HCT116 (cell line): ENCODE data around the gene RND3. TPM values are rescaled to one million over a fixed set of nuclear protein-coding genes. Genes with fewer than 3 reads are reported as not detected.

Experiments used
- ATAC-seq: fragments of 200-7000 bp; cut with Tn5 transposase; 2 replicates; pipeline ENCODE4 v1.9.1; 2020; ENCODE audit warnings: mild to moderate bottlenecking, moderate library complexity
- BruUV-seq: library from RNA; stranded (reverse); fragments of 400-500 nt; replicated peaks from 2 replicates; lab custom pipeline; 2021; lab: Mats Ljungman, UMichigan
- CTCF ChIA-PET: fragments of 300-600 bp; sonication (Branson Sonifier 250); formaldehyde crosslinking; loops from one replicate; lab custom pipeline; 2021; ENCODE audit warnings: antibody characterized with exemption; lab: Charles Lee
- POLR2A ChIA-PET: fragments of 300-600, 350-600 bp; sonication (Branson Sonifier 250); formaldehyde crosslinking; loops from one replicate; lab custom pipeline; 2021; ENCODE audit warnings: antibody characterized with exemption; lab: Charles Lee
- RAD21 ChIA-PET, 2 experiments: fragments of 300-600 bp; sonication (Branson Sonifier 250); formaldehyde crosslinking; loops; one replicate each; lab custom pipeline; 2023; ENCODE audit warnings: low total read pairs in 2 of 2; ENCODE audit not compliant: uncharacterized antibody in 2 of 2, unreplicated experiment in 2 of 2, low non-redundant PET in 1 of 2; lab: Charles Lee
- DNase-seq: peaks from one replicate; pipeline ENCODE4 v3.0.0-alpha.2; 2010; ENCODE audit warnings: low read depth, low spot score
- H2AFZ ChIP-seq: fragments of 200-600 bp; shearing (Covaris generic), sonication (generic); 2 replicates; pipeline ENCODE4 v1.6.1; 2017; ENCODE audit warnings: low read depth, mixed run types, mixed read lengths, antibody characterized with exemption, low read length; ENCODE audit not compliant: poor library complexity, severe bottlenecking
- H3K27ac ChIP-seq: 2 replicates; pipeline ENCODE4 v1.5.1; 2012; ENCODE audit warnings: low read depth, low read length
- H3K27me3 ChIP-seq: fragments of 200-600 bp; sonication (generic); 2 replicates; pipeline ENCODE4 v1.6.1; 2016; ENCODE audit warnings: mixed run types, low read length, mixed read lengths; ENCODE audit not compliant: insufficient read depth
- H3K36me3 ChIP-seq, 2 experiments: fragments of 200-500 bp in 1 of 2; fragments of 200-600 bp in 1 of 2; sonication (Bioruptor generic) in 1 of 2; sonication (generic) in 1 of 2; 2 replicates each; pipeline versions ENCODE4 v1.5.1 to v1.6.1; 2014 to 2016; ENCODE audit warnings: low read length in 2 of 2, inconsistent platforms in 1 of 2, mixed read lengths in 1 of 2, mixed run types in 1 of 2; ENCODE audit not compliant: insufficient read depth in 2 of 2, control insufficient read depth in 1 of 2
- H3K4me1 ChIP-seq, 2 experiments: fragments of 200-600 bp in 1 of 2; sonication (generic) in 1 of 2; 2 replicates each; pipeline versions ENCODE4 v1.5.1 to v1.6.1; 2012 to 2017; ENCODE audit warnings: low read length in 2 of 2, inconsistent platforms in 1 of 2, mild to moderate bottlenecking in 1 of 2, mixed read lengths in 1 of 2, mixed run types in 1 of 2, moderate library complexity in 1 of 2; ENCODE audit not compliant: insufficient read depth in 2 of 2, control insufficient read depth in 1 of 2
- H3K4me2 ChIP-seq: fragments of 200-600 bp; sonication (generic); 2 replicates; pipeline ENCODE4 v1.6.1; 2017; ENCODE audit warnings: mixed run types, low read length, mixed read lengths
- H3K4me3 ChIP-seq, 2 experiments: fragments of 200-600 bp in 1 of 2; sonication (generic) in 1 of 2; replicated peaks in 1 of 2; 2 replicates each; pipeline ENCODE4 v1.5.1; 2011 to 2016; ENCODE audit warnings: low read length in 2 of 2, control low read depth in 1 of 2, low read depth in 1 of 2, mild to moderate bottlenecking in 1 of 2, mixed read lengths in 1 of 2, mixed run types in 1 of 2
- H3K79me2 ChIP-seq: fragments of 200-600 bp; sonication (generic); 2 replicates; pipeline ENCODE4 v1.6.1; 2017; ENCODE audit warnings: mild to moderate bottlenecking, mixed run types, low read length, moderate library complexity, mixed read lengths; ENCODE audit not compliant: insufficient read depth
- H3K9ac ChIP-seq: fragments of 200-600 bp; sonication (generic); 2 replicates; pipeline ENCODE4 v1.6.1; 2016; ENCODE audit warnings: low read length, mixed read lengths
- H3K9me2 ChIP-seq: fragments of 200-600 bp; sonication (generic), shearing (Covaris generic); 2 replicates; pipeline ENCODE4 v1.6.1; 2017; ENCODE audit warnings: mixed run types, mild to moderate bottlenecking, moderate library complexity; ENCODE audit not compliant: insufficient read depth
- H3K9me3 ChIP-seq, 2 experiments: fragments of 200-500 bp in 1 of 2; fragments of 200-600 bp in 1 of 2; sonication (Bioruptor generic) in 1 of 2; sonication (generic) in 1 of 2; 2 replicates each; pipeline ENCODE4 v1.6.1; 2014 to 2017; ENCODE audit warnings: low read length in 2 of 2, mixed read lengths in 2 of 2, inconsistent platforms in 1 of 2, low read depth in 1 of 2, mild to moderate bottlenecking in 1 of 2, mixed run types in 1 of 2, moderate library complexity in 1 of 2; ENCODE audit not compliant: control insufficient read depth in 1 of 2, insufficient read depth in 1 of 2
- H4K20me1 ChIP-seq: fragments of 200-600 bp; sonication (generic), shearing (Covaris generic); 2 replicates; pipeline ENCODE4 v1.6.1; 2017; ENCODE audit warnings: mixed run types, mild to moderate bottlenecking, moderate library complexity; ENCODE audit not compliant: insufficient read depth
- CBX3 ChIP-seq: IDR thresholded peaks from 2 replicates; pipeline ENCODE4 v1.6.1; 2012; ENCODE audit warnings: low read depth
- ELF1 ChIP-seq: IDR thresholded peaks from 2 replicates; pipeline ENCODE4 v1.6.1; 2012; ENCODE audit warnings: low read depth, borderline replicate concordance
- JUND ChIP-seq: IDR thresholded peaks from 2 replicates; pipeline ENCODE4 v1.6.1; 2012
- intact Hi-C: fragments of 100-400 bp; cut with micrococcal nuclease; formaldehyde crosslinking; loops from 2 replicates; pipeline ENCODE4 v1.10.0; 2022
- total RNA-seq: library from RNA; stranded (reverse); gene quantifications from one replicate; pipeline ENCODE4 v1.2.1, GENCODE V29; 2021; ENCODE audit not compliant: unreplicated experiment
- TF ChIP-seq, protein P1 (sequence below): IDR thresholded peaks from 2 replicates; pipeline ENCODE4 v1.6.1; 2012; ENCODE audit warnings: low read depth
- TF ChIP-seq, protein P2 (sequence below): IDR thresholded peaks from 2 replicates; pipeline ENCODE4 v1.6.1; 2012

Gene RND3
- total RNA-seq, 1 experiment from 2014 or later, result 15.0 TPM

DNA sequence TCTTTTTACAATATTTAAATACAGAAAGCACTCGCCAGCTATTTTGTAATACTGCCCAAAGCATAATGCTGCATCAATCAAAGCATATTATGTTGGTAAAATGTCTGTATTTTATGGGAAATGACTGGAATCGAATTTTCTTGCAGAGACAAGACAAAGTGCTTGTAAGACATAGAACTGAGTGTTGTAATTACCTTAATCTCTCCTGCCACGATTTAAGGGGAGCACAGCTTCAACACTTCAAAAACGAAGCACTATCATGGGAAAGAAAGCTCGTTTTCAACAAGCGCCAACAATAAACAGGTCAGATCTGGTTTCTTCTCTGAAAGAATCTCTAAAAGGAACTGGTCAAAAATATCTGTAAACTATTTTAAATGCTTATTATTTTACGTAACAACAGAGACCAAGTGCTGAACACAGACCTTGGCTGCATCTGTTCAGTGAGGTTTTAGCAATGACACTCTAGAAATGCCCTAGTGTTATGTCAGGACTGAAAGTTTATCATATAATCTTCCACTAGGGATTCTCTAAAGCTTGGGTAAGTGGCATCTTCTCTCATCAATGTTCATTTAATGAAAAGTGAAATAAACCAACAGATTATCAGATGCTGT, 19.0 kb downstream of the RND3 start:
- intact Hi-C loops, result no loop called here
- CTCF ChIA-PET, result no interaction called here
- H3K36me3 ChIP-seq, result peaks cover 16 to 38% of the 10 kb centered on the region in 2 experiments; a peak in 3 of 4 replicates
- H3K27me3 ChIP-seq, result no peaks in the 10 kb centered on the region
- H3K4me2 ChIP-seq, result no peak overlapping the region
- ATAC-seq, result no peak
- no peak overlapping the region for H2AFZ ChIP-seq
- no TSS peak for BruUV-seq
- H4K20me1 ChIP-seq, result peaks cover 9% of the 10 kb centered on the region; the same call in 1 of the 2 replicates
- H3K27ac ChIP-seq, result no peak overlapping the region
- no peak for DNase-seq
- H3K9ac ChIP-seq, result no peak overlapping the region
- no peaks in the 10 kb centered on the region for H3K9me3 ChIP-seq
- TF ChIP-seq CBX3, result no peak
- TF ChIP-seq JUND, result no peak
- TF ChIP-seq, protein P1, sequence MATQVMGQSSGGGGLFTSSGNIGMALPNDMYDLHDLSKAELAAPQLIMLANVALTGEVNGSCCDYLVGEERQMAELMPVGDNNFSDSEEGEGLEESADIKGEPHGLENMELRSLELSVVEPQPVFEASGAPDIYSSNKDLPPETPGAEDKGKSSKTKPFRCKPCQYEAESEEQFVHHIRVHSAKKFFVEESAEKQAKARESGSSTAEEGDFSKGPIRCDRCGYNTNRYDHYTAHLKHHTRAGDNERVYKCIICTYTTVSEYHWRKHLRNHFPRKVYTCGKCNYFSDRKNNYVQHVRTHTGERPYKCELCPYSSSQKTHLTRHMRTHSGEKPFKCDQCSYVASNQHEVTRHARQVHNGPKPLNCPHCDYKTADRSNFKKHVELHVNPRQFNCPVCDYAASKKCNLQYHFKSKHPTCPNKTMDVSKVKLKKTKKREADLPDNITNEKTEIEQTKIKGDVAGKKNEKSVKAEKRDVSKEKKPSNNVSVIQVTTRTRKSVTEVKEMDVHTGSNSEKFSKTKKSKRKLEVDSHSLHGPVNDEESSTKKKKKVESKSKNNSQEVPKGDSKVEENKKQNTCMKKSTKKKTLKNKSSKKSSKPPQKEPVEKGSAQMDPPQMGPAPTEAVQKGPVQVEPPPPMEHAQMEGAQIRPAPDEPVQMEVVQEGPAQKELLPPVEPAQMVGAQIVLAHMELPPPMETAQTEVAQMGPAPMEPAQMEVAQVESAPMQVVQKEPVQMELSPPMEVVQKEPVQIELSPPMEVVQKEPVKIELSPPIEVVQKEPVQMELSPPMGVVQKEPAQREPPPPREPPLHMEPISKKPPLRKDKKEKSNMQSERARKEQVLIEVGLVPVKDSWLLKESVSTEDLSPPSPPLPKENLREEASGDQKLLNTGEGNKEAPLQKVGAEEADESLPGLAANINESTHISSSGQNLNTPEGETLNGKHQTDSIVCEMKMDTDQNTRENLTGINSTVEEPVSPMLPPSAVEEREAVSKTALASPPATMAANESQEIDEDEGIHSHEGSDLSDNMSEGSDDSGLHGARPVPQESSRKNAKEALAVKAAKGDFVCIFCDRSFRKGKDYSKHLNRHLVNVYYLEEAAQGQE, result no peak
- TF ChIP-seq, protein P2, sequence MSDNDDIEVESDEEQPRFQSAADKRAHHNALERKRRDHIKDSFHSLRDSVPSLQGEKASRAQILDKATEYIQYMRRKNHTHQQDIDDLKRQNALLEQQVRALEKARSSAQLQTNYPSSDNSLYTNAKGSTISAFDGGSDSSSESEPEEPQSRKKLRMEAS, result no peak
- TF ChIP-seq ELF1, result no peak
- RAD21 ChIA-PET, result interaction anchor here in 1 of 2 experiments (0.5 kb wide), 1 partner anchor 430 kb away, joined by 3 read pairs; no protein-coding TSS in a partner anchor
- peaks cover 24% of the 10 kb centered on the region for H3K79me2 ChIP-seq
- H3K4me1 ChIP-seq, result peaks cover 0 to 23% of the 10 kb centered on the region in 2 experiments; a peak in 2 of 4 replicates
- H3K9me2 ChIP-seq, result no peaks in the 10 kb centered on the region
- POLR2A ChIA-PET, result no interaction called here
- no peak overlapping the region for H3K4me3 ChIP-seq
